GM19043 (cell line): ENCODE results near the gene LUM.

ENCODE experiments used
- ATAC-seq: cut with Tn5 transposase; IDR thresholded peaks from one replicate; pipeline ENCODE4 v1.9.1; 2021; ENCODE audit warnings: low read depth; ENCODE audit not compliant: unreplicated experiment

LUM gene

DNA sequence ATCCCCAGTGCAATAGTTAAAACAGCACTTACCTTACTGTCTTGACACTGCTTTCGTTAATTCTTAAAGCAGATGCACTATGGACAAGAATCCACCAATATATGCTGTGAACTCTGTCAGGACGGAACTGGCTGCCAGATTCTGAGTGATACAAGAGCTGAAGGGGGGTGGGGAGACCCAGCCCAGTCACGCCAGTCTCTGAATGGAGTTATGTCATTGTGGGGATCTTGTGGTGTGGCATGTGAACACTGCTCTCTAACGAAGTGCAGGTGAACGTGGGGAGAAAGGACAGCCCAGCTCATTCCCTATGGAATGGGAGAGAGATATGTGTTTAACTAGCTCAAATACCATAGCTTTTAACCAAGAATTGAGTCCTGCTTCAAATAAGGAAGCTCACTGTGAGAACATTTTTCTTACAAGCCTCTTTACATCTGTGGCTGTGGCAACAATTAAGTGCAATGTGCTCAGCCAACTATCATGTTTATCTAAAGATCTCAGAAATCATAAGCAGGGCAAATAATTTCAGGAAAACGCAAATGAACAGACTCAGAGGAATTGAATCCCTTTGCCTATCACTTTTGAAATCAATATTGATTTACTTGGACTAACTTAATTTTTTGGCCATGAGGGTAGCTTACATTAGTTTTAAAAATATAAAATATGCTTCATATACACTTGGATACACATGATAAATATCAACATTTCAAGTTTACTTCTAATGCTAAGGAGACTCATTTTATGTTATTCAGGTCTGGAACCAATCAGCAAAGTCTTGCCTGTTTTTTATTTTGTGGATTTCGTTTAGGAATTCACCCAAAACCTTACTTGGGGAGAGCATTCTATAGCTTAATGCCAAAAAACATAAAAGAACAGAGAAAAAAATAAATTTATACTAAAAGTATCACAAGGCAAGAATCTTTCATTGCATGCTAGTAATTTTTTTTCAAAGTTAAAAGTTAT lies at the start of gene LUM:
Gene LUM (minus strand): TSS at position 129 of the 960 bp plus-strand sequence. CDS start 2,515 bp downstream, outside the sequence.
- ATAC-seq = no peak

DNA sequence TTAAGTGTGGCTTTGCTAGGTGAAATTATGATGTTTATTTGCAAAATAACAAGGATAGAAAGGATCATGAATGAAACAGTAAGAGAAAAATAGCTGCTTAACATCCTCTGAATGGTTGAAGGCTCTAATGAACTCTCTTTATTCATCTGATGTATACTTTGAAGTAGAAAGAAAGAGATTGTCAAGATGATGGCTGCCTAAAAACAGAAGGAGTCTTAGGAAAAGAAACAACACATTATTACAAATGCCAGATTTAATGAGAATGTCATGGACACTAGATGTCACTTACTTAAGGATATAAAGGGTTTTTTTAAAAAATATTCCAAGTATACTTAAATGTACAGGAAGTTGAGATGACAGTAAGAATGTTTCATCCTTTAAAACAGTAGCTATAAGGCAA lies 49.7 kb upstream of the LUM start:
- ATAC-seq = no peak

- ATAC-seq = no peak
Measured at GRCh38 chr12:91155990-91156389, 44.7 kb upstream of the LUM start.

DNA sequence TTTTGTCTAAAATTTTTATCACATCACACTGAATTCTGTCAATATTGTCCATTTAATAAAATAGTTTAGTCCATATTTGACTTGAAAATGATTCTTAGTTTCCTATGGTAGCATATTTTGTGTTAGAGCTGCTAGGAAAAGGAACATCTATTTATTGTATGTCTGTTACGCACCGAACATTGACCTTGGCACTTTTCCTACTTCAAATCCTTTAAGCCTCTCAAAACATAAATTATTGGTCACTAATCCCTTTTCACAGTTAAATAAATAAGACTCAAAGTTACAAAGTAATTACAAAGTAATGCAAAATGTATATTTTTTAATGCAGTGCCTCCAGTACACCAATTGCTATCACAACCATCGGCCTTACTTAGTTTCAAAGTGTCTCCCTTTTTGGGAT lies 42.8 kb upstream of the LUM start:
- no peak for ATAC-seq

GRCh38 chr12:91144053-91144452 lies 32.8 kb upstream of the LUM start:
- ATAC-seq = no peak

DNA sequence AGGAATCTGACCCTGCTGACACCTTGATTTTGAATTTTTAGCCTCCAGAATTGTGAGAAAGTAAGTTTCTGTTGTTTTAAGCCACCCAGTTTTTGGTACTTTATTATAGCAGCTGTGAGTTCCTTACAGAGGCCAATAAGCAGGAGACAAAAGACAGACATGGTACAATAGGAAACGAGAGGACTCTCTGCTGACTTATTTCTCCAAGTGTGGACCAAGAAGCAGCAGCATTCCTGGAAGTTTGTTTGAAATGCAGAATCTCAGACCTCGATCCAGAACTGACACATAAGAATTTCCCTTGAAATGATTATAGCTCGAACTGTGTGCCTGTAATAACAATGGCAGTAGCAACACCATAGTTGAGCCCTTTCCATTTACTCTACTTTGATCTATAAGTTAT lies 31.9 kb upstream of the LUM start:
- ATAC-seq = no peak

DNA sequence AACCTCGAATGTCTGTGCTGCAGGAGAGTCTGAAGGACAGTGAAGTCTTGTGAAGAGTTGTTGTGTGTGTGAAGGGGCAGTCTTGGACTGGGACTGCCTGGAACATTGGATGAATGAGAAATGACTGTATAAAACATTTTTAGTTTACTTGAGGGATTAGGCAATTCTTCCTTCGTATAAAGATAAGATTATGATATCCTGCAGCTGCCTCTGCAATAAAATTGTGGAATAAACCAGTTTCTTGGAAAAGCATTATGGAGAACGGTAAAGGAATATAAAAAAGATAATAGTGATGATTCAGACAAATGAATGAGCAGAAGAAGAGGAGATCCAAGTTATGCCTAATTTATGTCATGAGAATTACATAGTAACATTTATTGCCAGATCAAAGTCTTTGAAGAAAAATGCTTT lies 30.9 kb upstream of the LUM start:
- no peak for ATAC-seq

DNA sequence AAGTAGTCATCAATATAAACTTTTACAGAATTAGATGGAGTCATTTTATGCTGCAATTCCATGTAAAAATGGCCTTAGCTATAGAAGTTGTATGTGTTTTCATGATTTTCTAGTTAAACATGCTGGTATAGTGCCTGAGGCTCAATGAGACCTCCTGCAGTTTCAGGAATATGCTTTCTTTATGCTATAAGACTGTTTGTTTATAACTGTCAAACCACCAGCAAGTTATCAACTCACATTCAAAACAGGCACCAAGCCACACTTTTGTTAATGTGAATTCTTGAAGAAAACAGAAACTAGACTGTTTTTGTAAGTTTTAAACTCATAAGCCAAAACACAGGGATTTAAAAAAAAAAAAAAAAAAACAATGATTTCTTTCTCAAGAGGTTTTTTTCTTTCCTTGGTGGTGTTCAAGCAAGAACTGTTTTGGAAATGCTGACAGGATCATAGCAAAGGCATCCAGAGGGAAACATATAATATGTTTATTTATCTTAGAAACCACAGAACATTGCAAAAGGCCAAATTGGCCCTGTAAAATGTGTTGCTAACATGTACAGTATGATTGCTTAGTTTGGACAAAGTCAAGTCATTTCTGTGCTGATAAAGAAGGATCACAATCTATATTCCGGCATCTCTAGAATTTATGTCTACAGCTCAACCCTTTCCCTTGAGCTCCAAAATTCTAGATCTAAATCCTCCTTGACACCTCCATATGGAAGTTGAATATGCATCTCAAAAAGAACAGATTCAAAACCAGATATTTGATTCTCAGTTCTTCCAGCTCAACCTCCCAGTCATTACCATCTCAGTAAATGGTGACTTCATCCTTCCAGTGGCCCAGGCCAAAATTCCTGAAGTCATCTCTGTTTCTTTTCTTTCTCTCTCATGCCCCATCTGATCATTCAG lies 29.0 kb upstream of the LUM start:
- no peak for ATAC-seq

GRCh38 chr12:91139286-91139685 lies 28.0 kb upstream of the LUM start:
- ATAC-seq = no peak

- ATAC-seq = no peak
Measured at GRCh38 chr12:91138337-91138920, 27.1 kb upstream of the LUM start.

- no peak for ATAC-seq
Measured at GRCh38 chr12:91133871-91134270, 22.6 kb upstream of the LUM start.

DNA sequence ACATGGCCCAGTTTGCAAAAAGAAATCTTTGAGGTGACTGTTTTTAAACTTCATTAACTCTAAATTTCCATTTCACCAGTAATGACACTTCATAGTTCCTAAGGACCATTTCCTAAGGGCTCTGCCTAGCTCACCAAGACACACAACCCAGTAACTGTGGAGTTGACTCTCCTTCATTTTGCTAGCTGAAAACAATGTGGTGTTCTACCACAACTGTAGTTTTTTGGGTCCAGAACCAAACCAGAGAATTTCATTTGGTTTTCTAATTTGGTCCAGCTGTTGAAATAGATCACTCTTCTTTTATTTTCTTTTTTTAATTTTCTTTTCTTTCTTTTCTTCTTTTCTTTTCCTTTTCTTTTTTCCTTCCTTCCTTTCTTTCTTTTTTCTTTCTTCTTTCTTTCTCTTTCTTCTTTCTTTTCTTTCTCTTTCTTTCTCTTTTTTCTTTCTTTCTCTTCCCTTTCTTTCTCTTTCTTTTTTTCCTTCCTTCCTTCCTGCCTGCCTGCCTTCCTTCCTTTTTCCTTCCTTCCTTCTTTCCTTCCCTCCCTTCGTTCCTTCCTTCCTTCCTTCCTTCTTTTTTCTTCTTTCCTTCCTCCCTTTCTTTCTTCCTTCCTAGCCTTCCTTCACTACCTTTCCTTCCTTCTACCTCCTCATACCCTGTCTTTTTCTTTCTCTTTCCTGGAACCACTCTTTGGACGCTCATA lies 18.5 kb upstream of the LUM start:
- ATAC-seq = no peak

DNA sequence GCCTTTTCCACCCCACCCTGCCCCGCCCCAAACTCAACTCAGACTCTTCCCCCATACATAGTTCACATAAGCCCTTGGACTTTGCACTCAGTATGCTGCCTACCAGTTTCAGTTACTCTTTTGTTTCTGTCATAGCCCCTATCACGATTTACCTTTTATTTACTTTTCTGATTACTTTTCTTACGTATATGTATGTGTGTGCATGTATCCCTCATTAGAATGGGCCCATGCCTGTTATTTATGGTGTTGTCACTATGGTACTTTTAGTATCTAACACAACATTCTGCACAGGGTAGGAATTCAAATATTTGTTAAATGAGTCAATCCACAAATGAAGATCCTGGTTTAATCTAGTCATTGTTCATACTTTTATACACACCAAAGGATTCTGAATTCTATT lies 16.5 kb upstream of the LUM start:
- ATAC-seq = no peak

DNA sequence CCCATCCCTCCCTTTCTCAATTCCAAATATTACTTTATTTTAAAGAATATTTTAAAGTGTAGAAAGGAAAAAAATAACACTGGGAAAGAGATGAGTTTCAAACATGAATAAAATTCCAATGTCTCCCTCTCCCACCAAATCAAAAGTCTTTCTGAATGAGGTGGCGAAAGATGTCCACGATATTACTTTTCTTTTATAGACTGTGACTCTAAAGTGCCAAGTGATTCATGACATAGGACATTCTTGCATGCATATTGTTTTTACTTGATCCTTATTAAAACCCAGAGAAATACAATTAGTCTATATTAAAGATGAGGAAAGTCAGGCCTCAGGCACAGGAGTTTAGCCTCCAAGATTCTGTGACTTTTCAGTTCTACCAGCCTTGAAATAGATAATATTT lies 16.0 kb upstream of the LUM start:
- ATAC-seq = no peak

DNA sequence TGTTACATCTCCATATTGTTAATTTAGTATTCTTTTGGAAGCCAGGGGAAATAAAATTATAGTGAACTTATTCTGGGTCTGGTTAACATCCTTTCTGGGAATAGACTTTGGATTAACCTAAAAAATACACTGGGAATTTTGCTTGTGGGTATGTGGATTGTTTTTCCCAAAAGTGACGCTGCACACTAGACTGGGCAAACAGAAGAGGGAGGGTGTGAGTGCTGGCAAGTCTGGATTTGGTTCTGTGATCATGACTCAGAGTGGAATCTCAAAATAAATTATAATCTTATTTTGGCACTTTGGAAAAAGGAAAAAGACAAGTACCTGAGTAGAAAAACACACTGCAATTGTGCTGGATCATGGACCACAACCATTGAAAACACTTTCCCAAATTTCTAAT lies 15.2 kb upstream of the LUM start:
- no peak for ATAC-seq

DNA sequence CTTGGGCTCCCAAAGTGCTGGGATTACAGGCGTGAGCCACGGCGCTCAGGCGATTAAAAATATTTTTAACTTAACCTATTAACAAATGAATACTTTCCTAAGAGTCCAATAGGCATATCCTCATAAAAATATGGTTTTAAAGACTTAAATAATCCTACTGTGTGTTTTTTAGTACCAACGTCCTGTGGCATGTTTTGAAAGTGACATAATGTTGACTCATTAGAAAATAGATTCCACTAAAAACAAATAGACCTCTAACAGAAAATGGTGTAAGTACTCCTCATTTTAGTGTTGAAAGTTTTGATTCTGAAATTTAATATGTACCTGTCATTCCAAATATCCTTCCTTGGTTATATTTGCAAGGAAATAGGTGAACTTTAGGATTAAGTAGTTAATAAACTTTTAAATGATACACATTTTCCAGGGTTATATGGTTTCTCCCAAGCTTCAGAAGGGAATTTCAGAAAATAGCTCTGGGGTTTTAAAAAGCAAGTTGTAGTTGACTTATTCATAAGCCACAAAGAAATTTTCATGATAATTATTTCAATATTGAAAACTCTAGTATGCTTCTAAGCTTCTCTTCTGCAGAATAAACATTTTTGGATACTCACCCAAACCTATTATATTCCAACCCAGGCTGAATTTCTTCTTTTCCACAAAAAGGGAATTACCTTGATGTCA lies 12.1 kb upstream of the LUM start:
- no peak for ATAC-seq

DNA sequence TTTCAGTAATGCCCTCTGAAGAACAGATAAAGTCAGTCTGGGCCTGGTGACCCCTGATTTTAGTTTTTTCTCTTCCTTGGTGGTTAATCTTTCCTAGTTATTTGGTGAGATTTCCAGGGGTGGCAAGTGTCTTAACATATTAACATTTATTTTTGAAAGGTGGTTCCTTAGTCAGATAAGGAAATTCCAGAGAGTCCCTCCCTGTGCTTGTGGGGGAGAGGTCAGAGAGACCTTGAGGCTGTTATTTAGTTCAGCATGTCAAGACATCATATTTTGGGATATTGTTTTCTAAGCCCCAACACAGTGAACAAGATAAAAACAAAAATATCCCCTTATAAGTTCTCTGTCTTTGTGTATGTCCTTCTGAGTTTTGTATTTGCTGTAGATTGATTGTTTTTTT lies 9.5 kb upstream of the LUM start:
- no peak for ATAC-seq

- ATAC-seq = no peak
Measured at GRCh38 chr12:91119089-91119488, 7.8 kb upstream of the LUM start.

DNA sequence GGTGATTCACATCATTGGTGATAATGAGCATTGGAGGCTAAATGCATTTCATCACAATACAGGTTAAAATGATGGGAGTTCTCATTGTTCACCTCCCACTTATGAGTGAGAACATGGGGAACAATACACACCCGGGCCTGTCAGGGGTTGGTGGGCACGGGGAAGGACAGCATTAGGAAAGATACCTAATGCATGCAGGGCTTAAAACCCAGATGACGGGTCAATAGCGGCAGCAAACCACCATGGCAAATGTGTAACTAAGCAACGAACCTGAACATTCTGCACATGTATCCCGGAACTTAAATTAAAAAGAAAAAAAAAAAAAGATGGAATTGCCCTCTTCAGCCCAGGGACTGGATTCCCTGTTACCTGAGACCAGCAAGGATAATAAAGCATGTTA lies 2.3 kb upstream of the LUM start:
- no peak for ATAC-seq
